KMS-11 (cell line): ENCODE results near the gene SYNE1.

Source experiments
- H2AFZ ChIP-seq: fragments of 200-600 bp; sonication (generic); 2 replicates; pipeline ENCODE4 v1.6.1; 2016; ENCODE audit warnings: antibody characterized with exemption, mixed run types, low read depth
- H3K27ac ChIP-seq: fragments of 200-600 bp; sonication (generic); 2 replicates; pipeline ENCODE4 v1.6.1; 2016; ENCODE audit warnings: mild to moderate bottlenecking, mixed run types
- H3K27me3 ChIP-seq: fragments of 200-600 bp; sonication (generic); 2 replicates; pipeline ENCODE4 v1.6.1; 2017; ENCODE audit warnings: mild to moderate bottlenecking, low read depth, mixed run types, moderate library complexity; ENCODE audit not compliant: insufficient read depth
- H3K36me3 ChIP-seq: fragments of 200-600 bp; sonication (generic); 2 replicates; pipeline ENCODE4 v1.6.1; 2017; ENCODE audit warnings: mild to moderate bottlenecking, mixed run types; ENCODE audit not compliant: insufficient read depth
- H3K4me1 ChIP-seq: fragments of 200-600 bp; sonication (generic); 2 replicates; pipeline ENCODE4 v1.6.1; 2016; ENCODE audit warnings: mild to moderate bottlenecking, low read depth, mixed run types; ENCODE audit not compliant: poor library complexity, severe bottlenecking
- H3K4me2 ChIP-seq: fragments of 200-600 bp; sonication (generic); 2 replicates; pipeline ENCODE4 v1.7.0; 2016; ENCODE audit warnings: mild to moderate bottlenecking, mixed run types
- H3K4me3 ChIP-seq: fragments of 200-600 bp; sonication (generic); IDR thresholded peaks from 2 replicates; pipeline ENCODE4 v1.6.1; 2017; ENCODE audit warnings: low read depth, low read length, mixed read lengths; ENCODE audit not compliant: insufficient read depth
- H3K79me2 ChIP-seq: fragments of 200-600 bp; sonication (generic); 2 replicates; pipeline ENCODE4 v1.6.1; 2016; ENCODE audit warnings: low read depth, mixed run types; ENCODE audit not compliant: insufficient read depth
- H3K9ac ChIP-seq: fragments of 200-600 bp; sonication (generic); 2 replicates; pipeline ENCODE4 v1.6.1; 2016; ENCODE audit warnings: mild to moderate bottlenecking, mixed run types
- H4K20me1 ChIP-seq: fragments of 200-600 bp; sonication (generic); 2 replicates; pipeline ENCODE4 v1.6.1; 2016; ENCODE audit warnings: mild to moderate bottlenecking, mixed run types; ENCODE audit not compliant: insufficient read depth
- TF ChIP-seq, protein P1 (sequence below): fragments of 200-600 bp; sonication (generic); conservative IDR thresholded peaks from 2 replicates; pipeline ENCODE4 v1.6.1; 2017; ENCODE audit warnings: low read depth, mild to moderate bottlenecking, antibody characterized with exemption, low read length, moderate library complexity, mixed read lengths

SYNE1 gene

DNA sequence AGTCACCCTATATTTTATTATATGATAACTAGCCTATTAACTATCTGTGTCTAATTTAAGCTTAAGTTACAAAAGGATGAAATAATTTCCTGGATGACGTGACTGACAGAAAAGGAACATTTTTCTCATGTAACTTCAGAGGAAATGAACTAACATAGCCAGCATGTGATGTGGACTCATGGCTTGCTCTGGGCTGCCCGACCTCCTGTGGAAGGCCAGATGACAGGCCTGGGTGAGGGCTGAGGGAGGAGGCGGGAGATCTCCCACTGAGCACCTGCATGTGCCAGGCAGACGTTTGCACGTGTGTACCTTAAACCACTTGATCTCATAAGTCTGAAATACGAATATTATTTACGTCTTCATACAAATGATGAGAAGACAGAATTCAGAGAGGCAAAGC, 321.1 kb downstream of the SYNE1 start:
- no peak overlapping the region for H3K4me2 ChIP-seq
- H3K27ac ChIP-seq, result no peak overlapping the region
- TF ChIP-seq, protein P1, sequence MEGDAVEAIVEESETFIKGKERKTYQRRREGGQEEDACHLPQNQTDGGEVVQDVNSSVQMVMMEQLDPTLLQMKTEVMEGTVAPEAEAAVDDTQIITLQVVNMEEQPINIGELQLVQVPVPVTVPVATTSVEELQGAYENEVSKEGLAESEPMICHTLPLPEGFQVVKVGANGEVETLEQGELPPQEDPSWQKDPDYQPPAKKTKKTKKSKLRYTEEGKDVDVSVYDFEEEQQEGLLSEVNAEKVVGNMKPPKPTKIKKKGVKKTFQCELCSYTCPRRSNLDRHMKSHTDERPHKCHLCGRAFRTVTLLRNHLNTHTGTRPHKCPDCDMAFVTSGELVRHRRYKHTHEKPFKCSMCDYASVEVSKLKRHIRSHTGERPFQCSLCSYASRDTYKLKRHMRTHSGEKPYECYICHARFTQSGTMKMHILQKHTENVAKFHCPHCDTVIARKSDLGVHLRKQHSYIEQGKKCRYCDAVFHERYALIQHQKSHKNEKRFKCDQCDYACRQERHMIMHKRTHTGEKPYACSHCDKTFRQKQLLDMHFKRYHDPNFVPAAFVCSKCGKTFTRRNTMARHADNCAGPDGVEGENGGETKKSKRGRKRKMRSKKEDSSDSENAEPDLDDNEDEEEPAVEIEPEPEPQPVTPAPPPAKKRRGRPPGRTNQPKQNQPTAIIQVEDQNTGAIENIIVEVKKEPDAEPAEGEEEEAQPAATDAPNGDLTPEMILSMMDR, result no peak
- H3K4me1 ChIP-seq, result no peaks in the 10 kb centered on the region
- H3K4me3 ChIP-seq, result no peak overlapping the region
- H3K27me3 ChIP-seq, result no peaks in the 10 kb centered on the region
- no peaks in the 10 kb centered on the region for H3K79me2 ChIP-seq
- no peak overlapping the region for H2AFZ ChIP-seq
- no peaks in the 10 kb centered on the region for H4K20me1 ChIP-seq
- no peak overlapping the region for H3K9ac ChIP-seq
- H3K36me3 ChIP-seq, result no peaks in the 10 kb centered on the region

DNA sequence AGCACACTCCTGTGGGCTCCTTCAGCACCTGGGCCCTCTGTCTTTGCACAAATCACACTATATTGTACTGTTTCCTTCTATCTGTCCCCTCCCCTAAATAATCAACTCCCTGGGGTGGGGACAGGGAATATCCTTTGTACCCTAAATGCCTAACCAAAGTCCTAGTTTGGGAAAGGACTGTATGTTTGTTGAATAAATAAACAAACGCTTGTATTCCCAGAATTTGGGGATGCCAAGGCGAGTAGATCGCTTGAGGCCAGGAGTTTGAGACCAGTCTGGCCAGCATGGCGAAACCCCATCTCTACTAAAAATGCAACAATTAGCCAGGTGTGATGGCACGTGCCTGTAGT, 322.7 kb downstream of the SYNE1 start:
- Histone ChIP-seq H3K4me3 (no peak overlapping the region), H3K4me2 (no peak overlapping the region), H4K20me1 (no peaks in the 10 kb centered on the region), H3K4me1 (no peaks in the 10 kb centered on the region), H3K27me3 (no peaks in the 10 kb centered on the region), H2AFZ (no peak overlapping the region), H3K36me3 (no peaks in the 10 kb centered on the region), H3K27ac (no peak overlapping the region), H3K9ac (no peak overlapping the region), H3K79me2 (no peaks in the 10 kb centered on the region)
- TF ChIP-seq, protein P1, result no peak

DNA sequence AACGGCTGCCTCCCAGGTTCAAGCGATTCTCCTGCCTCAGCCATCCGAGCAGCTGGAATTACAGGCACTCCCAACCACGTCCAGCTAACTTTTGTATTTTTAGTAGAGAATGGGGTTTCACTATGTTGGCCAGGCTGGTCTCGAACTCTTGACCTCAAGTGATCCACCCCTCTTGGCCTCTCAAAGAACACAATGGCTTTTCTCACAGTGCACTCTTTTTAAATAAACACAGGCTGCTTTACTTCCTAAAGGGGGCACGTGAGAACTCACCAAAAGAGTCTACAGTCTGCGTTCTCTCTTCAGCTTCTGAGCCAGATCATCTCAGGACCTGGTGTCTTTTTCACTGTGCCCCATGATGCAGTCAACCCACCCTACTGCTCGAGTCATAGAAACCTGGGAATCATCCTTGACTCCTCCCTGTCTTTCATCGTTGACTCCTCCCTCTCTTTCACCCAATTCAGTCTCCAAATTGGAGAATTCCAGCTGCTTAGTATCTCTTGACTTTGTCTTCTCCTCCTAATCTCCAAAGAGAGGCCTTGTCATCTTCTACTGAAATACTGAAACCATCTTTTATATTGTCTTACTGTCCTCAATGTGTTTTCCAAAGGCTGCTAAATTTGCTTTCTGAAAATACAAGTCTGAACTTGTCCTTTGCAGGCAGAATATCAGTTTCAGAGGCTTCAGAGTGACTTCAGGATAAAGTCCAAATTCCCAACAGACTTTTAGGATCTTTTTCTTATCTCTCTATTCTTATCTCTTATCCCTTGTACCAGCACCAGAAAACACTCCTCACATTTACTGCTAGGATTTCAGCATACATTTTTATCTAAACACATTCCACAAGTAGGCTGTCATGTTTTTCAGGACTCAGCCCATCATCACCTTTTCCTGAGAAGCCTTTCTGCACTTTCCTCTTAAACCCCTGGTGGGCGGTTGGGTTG, 323.4 kb downstream of the SYNE1 start:
- no peak overlapping the region for H3K4me3 ChIP-seq
- no peak overlapping the region for H3K4me2 ChIP-seq
- TF ChIP-seq, protein P1, result no peak
- H3K27ac ChIP-seq, result no peak overlapping the region
- H3K4me1 ChIP-seq, result no peaks in the 10 kb centered on the region
- no peaks in the 10 kb centered on the region for H3K36me3 ChIP-seq
- no peak overlapping the region for H2AFZ ChIP-seq
- no peaks in the 10 kb centered on the region for H4K20me1 ChIP-seq
- H3K9ac ChIP-seq, result no peak overlapping the region
- no peaks in the 10 kb centered on the region for H3K27me3 ChIP-seq
- H3K79me2 ChIP-seq, result no peaks in the 10 kb centered on the region

DNA sequence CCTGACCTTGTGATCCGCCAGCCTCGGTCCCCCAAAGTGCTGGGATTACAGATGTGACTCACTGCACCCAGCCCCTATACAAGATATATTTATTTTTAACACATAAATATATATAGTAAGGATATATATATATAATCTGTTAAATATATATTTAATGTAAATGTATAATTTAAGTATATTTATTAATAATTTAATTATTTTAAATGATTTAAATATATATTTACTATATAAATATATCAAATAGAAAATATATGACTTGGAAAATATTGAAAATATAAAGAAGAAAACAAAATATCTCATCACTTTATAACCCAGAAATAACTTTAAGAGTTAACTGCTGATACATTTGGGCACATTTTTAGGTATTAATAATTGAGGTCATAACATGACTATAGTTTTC, 324.7 kb downstream of the SYNE1 start:
- Histone ChIP-seq H3K9ac (no peak overlapping the region), H3K79me2 (no peaks in the 10 kb centered on the region), H3K4me2 (no peak overlapping the region), H4K20me1 (no peaks in the 10 kb centered on the region), H3K4me3 (no peak overlapping the region), H3K27me3 (no peaks in the 10 kb centered on the region), H3K4me1 (no peaks in the 10 kb centered on the region), H3K27ac (no peak overlapping the region), H2AFZ (no peak overlapping the region), H3K36me3 (no peaks in the 10 kb centered on the region)
- TF ChIP-seq, protein P1, result no peak
